ENCODE data around the gene EXOC1.
"Not testable (repeated sequence)": the region's sequence is repeated elsewhere in the genome, so short reads cannot be mapped to it uniquely, and the experiment has no call there.

The EXOC1 gene

DNA sequence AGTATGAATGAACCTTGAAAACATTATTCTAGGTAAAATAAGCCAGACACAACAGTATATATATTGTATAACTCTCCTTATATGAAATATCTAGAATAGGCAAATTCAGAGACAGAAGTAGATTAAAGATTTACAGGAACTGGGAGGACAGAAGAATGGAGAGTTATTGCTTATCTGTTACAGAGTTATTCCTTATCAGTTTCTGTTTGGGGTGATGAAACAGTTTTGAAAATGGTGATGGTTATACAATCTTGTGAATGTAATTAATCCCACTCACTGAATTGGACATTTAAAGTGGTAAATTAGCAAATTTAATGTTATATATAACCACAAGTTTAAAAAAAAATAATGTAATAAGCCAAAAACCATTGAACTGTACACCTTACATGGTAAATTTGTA, 14.5 kb upstream of the EXOC1 start:
- no peaks in the 10 kb centered on the region for H3K4me1 ChIP-seq (ENCODE audit: control insufficient read depth in 1 of 2, insufficient read depth in 1 of 2, low read depth in 1 of 2, low read length in 1 of 2)
- H3K9me3 ChIP-seq = no peaks in the 10 kb centered on the region
- TF ChIP-seq, protein P1, sequence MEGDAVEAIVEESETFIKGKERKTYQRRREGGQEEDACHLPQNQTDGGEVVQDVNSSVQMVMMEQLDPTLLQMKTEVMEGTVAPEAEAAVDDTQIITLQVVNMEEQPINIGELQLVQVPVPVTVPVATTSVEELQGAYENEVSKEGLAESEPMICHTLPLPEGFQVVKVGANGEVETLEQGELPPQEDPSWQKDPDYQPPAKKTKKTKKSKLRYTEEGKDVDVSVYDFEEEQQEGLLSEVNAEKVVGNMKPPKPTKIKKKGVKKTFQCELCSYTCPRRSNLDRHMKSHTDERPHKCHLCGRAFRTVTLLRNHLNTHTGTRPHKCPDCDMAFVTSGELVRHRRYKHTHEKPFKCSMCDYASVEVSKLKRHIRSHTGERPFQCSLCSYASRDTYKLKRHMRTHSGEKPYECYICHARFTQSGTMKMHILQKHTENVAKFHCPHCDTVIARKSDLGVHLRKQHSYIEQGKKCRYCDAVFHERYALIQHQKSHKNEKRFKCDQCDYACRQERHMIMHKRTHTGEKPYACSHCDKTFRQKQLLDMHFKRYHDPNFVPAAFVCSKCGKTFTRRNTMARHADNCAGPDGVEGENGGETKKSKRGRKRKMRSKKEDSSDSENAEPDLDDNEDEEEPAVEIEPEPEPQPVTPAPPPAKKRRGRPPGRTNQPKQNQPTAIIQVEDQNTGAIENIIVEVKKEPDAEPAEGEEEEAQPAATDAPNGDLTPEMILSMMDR (IDR thresholded peaks at IDR 0.05) = no peak
- no peaks in the 10 kb centered on the region for H3K36me3 ChIP-seq
- no peak overlapping the region for H3K4me3 ChIP-seq (ENCODE audit: low read depth in 1 of 2, low read length in 1 of 2)
- no peak overlapping the region for H3K27ac ChIP-seq
- H3K27me3 ChIP-seq = peaks cover 3% of the 10 kb centered on the region

DNA sequence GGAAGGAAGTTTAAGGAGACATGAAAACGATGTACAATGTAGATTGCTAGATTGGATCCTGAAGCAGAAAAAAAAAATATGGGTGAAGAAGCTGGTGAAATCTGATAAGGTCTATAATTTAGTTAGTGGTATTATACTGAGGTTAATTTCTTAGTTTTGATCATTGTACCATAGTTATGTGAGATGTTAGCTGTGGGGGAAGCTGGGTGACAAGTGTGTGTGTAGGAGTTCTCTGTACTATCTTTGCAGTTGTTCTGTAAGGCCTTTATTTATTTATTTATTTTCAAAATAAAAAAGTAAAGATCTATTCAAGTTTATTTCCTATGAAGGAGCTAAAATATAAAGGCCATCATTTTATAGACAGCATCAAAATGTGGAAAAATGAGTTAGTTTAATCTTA, 12.5 kb upstream of the EXOC1 start:
- no peaks in the 10 kb centered on the region for H3K36me3 ChIP-seq
- no peaks in the 10 kb centered on the region for H3K4me1 ChIP-seq (ENCODE audit: control insufficient read depth in 1 of 2, insufficient read depth in 1 of 2, low read depth in 1 of 2, low read length in 1 of 2)
- no peaks in the 10 kb centered on the region for H3K27me3 ChIP-seq
- H3K4me3 ChIP-seq (ENCODE audit: low read depth in 1 of 2, low read length in 1 of 2) = no peak overlapping the region
- TF ChIP-seq, protein P1 (IDR thresholded peaks at IDR 0.05) = no peak
- H3K27ac ChIP-seq = no peak overlapping the region
- H3K9me3 ChIP-seq = no peaks in the 10 kb centered on the region

GRCh38 chr4:55841373-55842239, 11.8 kb upstream of the EXOC1 start:
- H3K27ac ChIP-seq; H3K4me1 ChIP-seq (ENCODE audit: control insufficient read depth in 1 of 2, insufficient read depth in 1 of 2, low read depth in 1 of 2, low read length in 1 of 2); H3K9me3 ChIP-seq; H3K4me3 ChIP-seq (ENCODE audit: low read depth in 1 of 2, low read length in 1 of 2); H3K36me3 ChIP-seq; H3K27me3 ChIP-seq: not testable (repeated sequence)

DNA sequence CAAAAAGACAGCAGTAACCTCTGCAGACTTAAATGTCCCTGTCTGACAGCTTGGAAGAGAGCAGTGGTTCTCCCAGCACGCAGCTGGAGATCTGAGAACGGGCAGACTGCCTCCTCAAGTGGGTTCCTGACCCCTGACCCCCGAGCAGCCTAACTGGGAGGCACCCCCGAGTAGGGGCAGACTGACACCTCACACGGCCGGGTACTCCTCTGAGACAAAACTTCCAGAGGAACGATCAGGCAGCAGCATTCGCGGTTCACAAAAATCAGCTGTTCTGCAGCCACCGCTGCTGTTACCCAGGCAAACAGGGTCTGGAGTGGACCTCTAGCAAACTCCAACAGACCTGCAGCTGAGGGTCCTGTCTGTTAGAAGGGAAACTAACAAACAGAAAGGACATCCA, 11.1 kb upstream of the EXOC1 start:
- H3K4me3 ChIP-seq (ENCODE audit: low read depth in 1 of 2, low read length in 1 of 2) = not testable (repeated sequence)

DNA sequence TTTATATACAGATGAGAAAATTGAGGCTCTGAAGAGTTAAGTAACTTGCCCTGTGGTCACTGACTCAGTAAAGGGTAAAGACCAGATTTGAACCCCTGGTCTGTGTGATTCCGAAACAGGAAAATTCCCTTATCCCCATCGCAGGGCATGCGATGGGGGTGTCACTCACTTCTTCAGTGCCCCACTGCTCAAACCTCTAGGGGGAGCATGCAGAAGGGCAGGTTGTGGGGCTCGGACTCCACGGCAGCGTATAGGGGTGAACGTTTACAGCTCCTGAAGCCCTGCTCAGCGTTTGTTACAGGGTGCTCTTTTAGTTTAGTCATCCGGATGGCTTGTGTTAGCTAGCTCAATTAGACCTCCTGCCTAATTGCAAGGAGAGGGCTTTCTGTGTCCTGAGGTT, 3.7 kb upstream of the EXOC1 start:
- Histone ChIP-seq H3K4me1 (ENCODE audit: control insufficient read depth in 1 of 2, insufficient read depth in 1 of 2, low read depth in 1 of 2, low read length in 1 of 2) (peaks cover 7 to 14% of the 10 kb centered on the region in 2 experiments), H3K9me3 (no peaks in the 10 kb centered on the region), H3K36me3 (no peaks in the 10 kb centered on the region), H3K27ac (no peak overlapping the region), H3K27me3 (peaks cover 36% of the 10 kb centered on the region), H3K4me3 (ENCODE audit: low read depth in 1 of 2, low read length in 1 of 2) (no peak overlapping the region)
- TF ChIP-seq, protein P1 (IDR thresholded peaks at IDR 0.05) = no peak

More for the DNA sequence above, 11.1 kb upstream of the EXOC1 start:
- H3K27ac ChIP-seq; H3K27me3 ChIP-seq; H3K9me3 ChIP-seq; H3K4me1 ChIP-seq (ENCODE audit: control insufficient read depth in 1 of 2, insufficient read depth in 1 of 2, low read depth in 1 of 2, low read length in 1 of 2); H3K36me3 ChIP-seq: not testable (repeated sequence)

DNA sequence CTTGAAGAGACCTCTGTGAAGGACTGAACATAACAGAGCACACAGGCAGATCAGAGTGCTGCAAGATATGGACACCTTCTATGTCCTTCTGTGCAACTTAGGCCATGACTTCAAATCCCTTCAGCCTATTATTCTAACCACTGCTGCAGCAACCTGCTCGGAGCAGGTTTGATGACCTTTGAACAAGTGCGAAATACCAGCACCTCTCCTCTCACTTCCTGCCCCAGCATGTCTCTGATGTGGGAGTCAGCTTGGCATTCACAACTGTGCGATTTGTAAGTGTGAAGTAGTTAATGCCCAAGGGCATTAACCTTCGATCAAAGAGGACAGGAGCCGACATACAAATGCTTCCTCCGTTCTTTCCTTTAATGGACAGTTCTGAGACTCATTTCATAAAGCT, 1.6 kb upstream of the EXOC1 start:
- Histone ChIP-seq H3K27ac (no peak overlapping the region), H3K9me3 (no peaks in the 10 kb centered on the region), H3K36me3 (no peaks in the 10 kb centered on the region), H3K27me3 (peaks cover 36% of the 10 kb centered on the region), H3K4me3 (ENCODE audit: low read depth in 1 of 2, low read length in 1 of 2) (no peak overlapping the region), H3K4me1 (ENCODE audit: control insufficient read depth in 1 of 2, insufficient read depth in 1 of 2, low read depth in 1 of 2, low read length in 1 of 2) (peaks cover 10 to 26% of the 10 kb centered on the region in 2 experiments)
- TF ChIP-seq, protein P1 (IDR thresholded peaks at IDR 0.05) = no peak

All from neutrophil (primary cell).